Naive thymus-derived CD4-positive, alpha-beta T cell (primary cell): ENCODE measurements around the gene MARS1. TPM values are rescaled to one million over a fixed set of nuclear protein-coding genes. Genes with fewer than 3 reads are reported as not detected.

Source experiments
- ATAC-seq: fragments of 150-1000 bp; cut with Tn5 transposase; 2 replicates; pipeline ENCODE4 v1.10.0; 2021; ENCODE audit warnings: mild to moderate bottlenecking, moderate library complexity
- CTCF ChIA-PET: fragments of 350-600 bp; sonication (Branson Sonifier 250); formaldehyde crosslinking; loops from one replicate; lab custom pipeline; 2021; ENCODE audit warnings: antibody characterized with exemption; lab: Charles Lee
- POLR2A ChIA-PET: fragments of 350-600 bp; sonication (Branson Sonifier 250); formaldehyde crosslinking; loops from one replicate; lab custom pipeline; 2021; ENCODE audit warnings: antibody characterized with exemption, inconsistent platforms; lab: Charles Lee
- DNase-seq, 9 donors: peaks; one replicate each; pipeline versions ENCODE4 v3.0.0 to v3.0.0-alpha.2; 2020 to 2022; ENCODE audit warnings: mixed read lengths in 1 of 9
- H3K27ac ChIP-seq: one replicate; pipeline ENCODE4 v1.7.0; 2013; ENCODE audit warnings: mild to moderate bottlenecking, low read depth, low read length, moderate library complexity
- H3K27me3 ChIP-seq, 2 donors: one replicate each; pipeline ENCODE4 v1.7.0; 2013; ENCODE audit warnings: low read length in 2 of 2, mild to moderate bottlenecking in 2 of 2, moderate library complexity in 2 of 2; ENCODE audit not compliant: control insufficient read depth in 2 of 2, insufficient read depth in 2 of 2
- H3K36me3 ChIP-seq, 3 experiments: 1 replicate in 2 of 3; 2 replicates in 1 of 3; pipeline ENCODE4 v1.7.0; 2013; ENCODE audit warnings: low read length in 3 of 3, mild to moderate bottlenecking in 3 of 3, moderate library complexity in 1 of 3; ENCODE audit not compliant: insufficient read depth in 3 of 3, control insufficient read depth in 2 of 3
- H3K4me1 ChIP-seq, 2 donors: one replicate each; pipeline ENCODE4 v1.7.0; 2013; ENCODE audit warnings: low read length in 2 of 2, mild to moderate bottlenecking in 2 of 2, moderate library complexity in 1 of 2; ENCODE audit not compliant: control insufficient read depth in 2 of 2, insufficient read depth in 2 of 2
- H3K4me3 ChIP-seq: 2 replicates; pipeline ENCODE4 v1.7.0; 2013; ENCODE audit warnings: mild to moderate bottlenecking, low read length
- H3K9me3 ChIP-seq, 3 experiments: 1 replicate in 2 of 3; 2 replicates in 1 of 3; pipeline ENCODE4 v1.7.0; 2013; ENCODE audit warnings: low read length in 3 of 3; ENCODE audit not compliant: control insufficient read depth in 2 of 3
- H3K27ac Mint-ChIP-seq, 9 donors: one replicate each; pipeline ENCODE4 v1.8.0; 2020 to 2022; ENCODE audit warnings: mixed read lengths in 9 of 9, mild to moderate bottlenecking in 8 of 9, moderate library complexity in 5 of 9, inconsistent platforms in 2 of 9
- H3K27me3 Mint-ChIP-seq, 5 donors: one replicate each; pipeline ENCODE4 v1.8.0; 2021 to 2022; ENCODE audit warnings: mixed read lengths in 5 of 5, mild to moderate bottlenecking in 1 of 5
- H3K36me3 Mint-ChIP-seq, 5 donors: one replicate each; pipeline ENCODE4 v1.8.0; 2020 to 2022; ENCODE audit warnings: mixed read lengths in 5 of 5, mild to moderate bottlenecking in 3 of 5, inconsistent platforms in 1 of 5
- H3K4me1 Mint-ChIP-seq, 7 donors: one replicate each; pipeline ENCODE4 v1.8.0; 2020 to 2022; ENCODE audit warnings: mixed read lengths in 7 of 7, mild to moderate bottlenecking in 3 of 7, inconsistent platforms in 1 of 7
- H3K4me3 Mint-ChIP-seq, 10 donors: one replicate each; pipeline ENCODE4 v1.8.0; 2020 to 2022; ENCODE audit warnings: mild to moderate bottlenecking in 10 of 10, mixed read lengths in 10 of 10, moderate library complexity in 6 of 10, inconsistent platforms in 2 of 10
- H3K9me3 Mint-ChIP-seq, 11 donors: one replicate each; pipeline ENCODE4 v1.8.0; 2020 to 2022; ENCODE audit warnings: mixed read lengths in 11 of 11, mild to moderate bottlenecking in 4 of 11, inconsistent platforms in 1 of 11, moderate library complexity in 1 of 11
- intact Hi-C, 2 donors: fragments of 100-400 bp; cut with micrococcal nuclease; formaldehyde crosslinking; loops; one replicate each; pipeline ENCODE4 v1.15.1; 2023
- polyA plus RNA-seq, 2 donors: library from polyadenylated mRNA; unstranded; fragments of 300-500 nt; fragmentation: Illumina TruSeq; gene quantifications; one replicate each; pipeline ENCODE4 v1.2.3, GENCODE V29; 2021
- total RNA-seq, 6 experiments: library from RNA in 5 of 6; stranded (reverse) in 5 of 6; gene quantifications; 1 replicate in 5 of 6; 2 replicates in 1 of 6; pipeline ENCODE4 v1.2.3 and lab custom pipeline; 2021 to 2026

Gene MARS1
- total and polyA plus RNA-seq, 7 experiments from 2014 or later = 86.0 to 229 (median 184) TPM

DNA sequence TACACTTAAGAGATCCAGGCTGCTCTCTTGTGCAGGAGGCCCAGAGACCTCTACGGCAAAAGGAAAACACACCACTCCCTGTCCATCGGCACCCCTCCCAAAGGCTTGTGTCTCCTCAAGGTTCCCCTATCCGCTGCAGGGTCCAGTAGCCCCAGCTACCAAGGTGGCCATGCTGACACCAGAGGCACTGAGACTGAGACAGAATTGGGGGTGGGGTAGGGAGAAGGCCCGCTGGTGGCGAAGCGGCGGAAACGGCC lies 31.9 kb downstream of the MARS1 start:
- CTCF ChIA-PET = interaction anchor here (0.9 kb wide), 1 partner anchor 16 kb away, joined by 3 read pairs; no protein-coding TSS in a partner anchor

DNA sequence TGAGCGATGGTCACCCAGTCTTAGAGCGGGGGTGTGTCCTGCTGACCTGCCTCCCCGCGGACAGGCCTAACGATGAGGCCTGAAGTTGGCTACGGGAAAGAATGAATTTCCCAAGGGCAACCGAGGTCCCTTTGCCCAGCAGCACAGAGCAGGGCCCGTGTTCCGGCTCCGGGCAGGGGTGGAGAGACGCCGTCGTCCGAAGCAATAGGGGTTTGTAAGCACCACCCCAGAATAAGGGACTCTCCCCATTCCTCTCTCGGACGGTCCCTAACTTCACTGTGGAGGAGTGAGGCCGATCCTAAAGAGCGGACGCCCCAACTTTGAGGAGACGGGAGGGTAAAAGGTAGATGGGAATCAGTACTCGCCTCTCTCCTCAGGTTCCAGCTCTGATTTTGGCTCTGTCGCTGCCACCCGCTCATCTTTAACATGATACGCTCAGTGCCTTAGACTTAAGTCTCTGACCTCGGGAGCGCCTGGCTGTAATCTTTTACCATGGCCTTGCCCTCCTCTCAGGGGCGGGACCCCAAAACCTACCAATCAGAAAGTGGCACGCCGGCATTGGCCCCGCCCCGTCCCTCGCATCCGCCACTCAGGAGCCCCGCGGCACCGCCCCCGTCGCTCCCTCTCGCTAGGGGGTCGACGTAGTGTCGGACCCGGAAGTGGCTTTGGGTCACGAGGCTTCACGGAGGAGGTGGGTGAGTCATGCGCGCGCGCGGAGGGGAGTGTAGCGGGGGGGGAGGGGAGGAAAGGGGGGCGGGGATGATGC lies 32.4 kb downstream of the MARS1 start, which contains the start of gene DDIT3:
Gene DDIT3, minus strand, starts transcription at position 462 of the 766 bp plus-strand sequence. CDS start 3,108 bp downstream, outside the sequence.
- ATAC-seq = peak; percentile 89
- Mint-ChIP-seq H3K9me3 (peaks cover 0 to 14% (median 0%) of the 10 kb centered on the region in 11 donors), H3K4me1 (peaks cover 47 to 80% (median 56%) of the 10 kb centered on the region in 7 donors), H3K4me3 (peak within 1 kb of the TSS; percentile 89 to 99 (median 98)), H3K36me3 (peaks cover 0 to 31% (median 15%) of the 10 kb centered on the region in 5 donors), H3K27me3 (peaks cover 0 to 7% (median 0%) of the 10 kb centered on the region in 5 donors), H3K27ac (peak within 1 kb of the TSS; percentile 97 to 100 (median 99))
- CTCF ChIA-PET = interaction anchor here (0.6 to 1.0 kb wide), 3 partner anchors 16 to 71 kb away, joined by 3 to 5 read pairs (median 3); partner anchors contain the start of gene PIP4K2C
- no peaks in the 10 kb centered on the region for H3K9me3 ChIP-seq
- no peaks in the 10 kb centered on the region for H3K27me3 ChIP-seq
- peak; percentile 98 to 99 (median 99) for DNase-seq
- H3K4me3 ChIP-seq = peak within 1 kb of the TSS; percentile 100
- H3K27ac ChIP-seq = peak within 1 kb of the TSS; percentile 95
- peaks cover 8 to 38% (median 8%) of the 10 kb centered on the region in 3 experiments for H3K36me3 ChIP-seq
- H3K4me1 ChIP-seq = peaks cover 32 to 41% of the 10 kb centered on the region in 2 donors
- intact Hi-C loops = loop anchor here (1.0 to 10.0 kb wide), 19 partner anchors 27 to 1588 kb away; partner anchors contain the start of genes CDK4 (in 2 of the 2), DCTN2 (in 2 of the 2), GLI1 (in 2 of the 2) and NAB2 (in 2 of the 2)
- POLR2A ChIA-PET = interaction anchor here (0.8 to 2.6 kb wide), 19 partner anchors 8 to 71 kb away, joined by 3 to 50 read pairs (median 4); partner anchors contain the start of genes ARHGAP9, DCTN2 and PIP4K2C

More for the DNA sequence above, 31.9 kb downstream of the MARS1 start:
- intact Hi-C loops = loop anchor here (1.0 to 10.0 kb wide), 19 partner anchors 28 to 1587 kb away; partner anchors contain the start of genes CDK4 (in 2 of the 2), DCTN2 (in 2 of the 2), GLI1 (in 2 of the 2) and NAB2 (in 2 of the 2)
- H3K4me3 Mint-ChIP-seq = peak overlapping the region; percentile 89 to 99 (median 98)
- H3K27me3 ChIP-seq = no peaks in the 10 kb centered on the region
- DNase-seq (peak in 5 of 9 donors; percentile 6 to 34 (median 29)), ATAC-seq (no peak)
- H3K4me1 ChIP-seq = peaks cover 32 to 41% of the 10 kb centered on the region in 2 donors
- peaks cover 0 to 31% (median 17%) of the 10 kb centered on the region in 5 donors for H3K36me3 Mint-ChIP-seq
- H3K4me3 ChIP-seq = peak overlapping the region; percentile 100
- H3K9me3 Mint-ChIP-seq = peaks cover 0 to 14% (median 0%) of the 10 kb centered on the region in 11 donors
- peaks cover 0 to 7% (median 0%) of the 10 kb centered on the region in 5 donors for H3K27me3 Mint-ChIP-seq
- peaks cover 44 to 77% (median 56%) of the 10 kb centered on the region in 7 donors for H3K4me1 Mint-ChIP-seq
- no peaks in the 10 kb centered on the region for H3K9me3 ChIP-seq
- H3K27ac ChIP-seq = peak overlapping the region; percentile 95
- H3K36me3 ChIP-seq = peaks cover 9 to 38% (median 13%) of the 10 kb centered on the region in 3 experiments
- POLR2A ChIA-PET = interaction anchor here (0.8 to 2.6 kb wide), 13 partner anchors 8 to 221 kb away, joined by 3 to 50 read pairs (median 4); partner anchors contain the start of genes ARHGAP9 and DCTN2
- H3K27ac Mint-ChIP-seq = peak overlapping the region; percentile 97 to 100 (median 99)

DNA sequence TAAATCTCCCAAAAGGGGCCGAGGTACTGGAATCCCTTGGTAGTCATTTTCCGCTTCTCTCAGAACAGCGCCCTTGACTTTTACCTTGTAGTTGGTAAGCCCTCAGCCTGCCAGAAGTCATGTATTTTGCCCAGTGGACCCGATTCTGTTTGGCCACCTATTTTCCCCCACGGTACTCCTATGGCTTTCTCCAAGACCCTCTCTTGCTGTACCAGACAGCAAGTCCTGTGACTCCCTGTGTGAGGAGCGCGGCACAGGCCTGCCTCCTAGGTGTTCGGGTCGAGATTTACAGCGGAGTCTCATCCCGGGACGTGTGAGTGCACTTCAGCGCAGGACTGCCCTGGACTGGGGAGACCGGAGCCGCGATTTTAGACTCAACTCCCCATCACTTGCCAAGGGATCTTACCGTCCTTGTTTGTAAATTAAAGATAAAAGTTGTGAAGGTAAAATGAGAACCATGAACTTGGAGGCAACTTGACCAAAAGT lies 33.7 kb downstream of the MARS1 start:
- Histone ChIP-seq H3K27ac (peak overlapping the region; percentile 91), H3K9me3 (no peaks in the 10 kb centered on the region), H3K27me3 (no peaks in the 10 kb centered on the region), H3K4me1 (peaks cover 32 to 41% of the 10 kb centered on the region in 2 donors), H3K36me3 (peaks cover 0 to 38% (median under 1%) of the 10 kb centered on the region in 3 experiments), H3K4me3 (peak overlapping the region; percentile 68)
- ATAC-seq (no peak), DNase-seq (peak in 4 of 9 donors; percentile 24 to 40 (median 32))
- H3K9me3 Mint-ChIP-seq = peaks cover 0 to 14% (median 0%) of the 10 kb centered on the region in 11 donors
- peaks cover 0 to 7% (median 0%) of the 10 kb centered on the region in 5 donors for H3K27me3 Mint-ChIP-seq
- ChIA-PET POLR2A (interaction anchor here (1.0 to 2.6 kb wide), 7 partner anchors 9 to 60 kb away, joined by 3 to 50 read pairs (median 4); partner anchors contain the start of genes ARHGAP9 and DCTN2), CTCF (interaction anchor here (1.0 kb wide), 1 partner anchor 63 kb away, joined by 5 read pairs; no protein-coding TSS in a partner anchor)
- peak overlapping the region; percentile 97 to 100 (median 99) for H3K27ac Mint-ChIP-seq
- intact Hi-C loops = loop anchor here (1.0 to 10.0 kb wide), 11 partner anchors 61 to 1705 kb away; partner anchors contain the start of genes NAB2 (in 2 of the 2), DGKA (in 1 of the 2), NACA (in 1 of the 2) and RPL41 (in 1 of the 2)
- peaks cover 47 to 69% (median 57%) of the 10 kb centered on the region in 7 donors for H3K4me1 Mint-ChIP-seq
- peak overlapping the region; percentile 89 to 99 (median 98) for H3K4me3 Mint-ChIP-seq
- peaks cover 0 to 24% (median 5%) of the 10 kb centered on the region in 5 donors for H3K36me3 Mint-ChIP-seq

DNA sequence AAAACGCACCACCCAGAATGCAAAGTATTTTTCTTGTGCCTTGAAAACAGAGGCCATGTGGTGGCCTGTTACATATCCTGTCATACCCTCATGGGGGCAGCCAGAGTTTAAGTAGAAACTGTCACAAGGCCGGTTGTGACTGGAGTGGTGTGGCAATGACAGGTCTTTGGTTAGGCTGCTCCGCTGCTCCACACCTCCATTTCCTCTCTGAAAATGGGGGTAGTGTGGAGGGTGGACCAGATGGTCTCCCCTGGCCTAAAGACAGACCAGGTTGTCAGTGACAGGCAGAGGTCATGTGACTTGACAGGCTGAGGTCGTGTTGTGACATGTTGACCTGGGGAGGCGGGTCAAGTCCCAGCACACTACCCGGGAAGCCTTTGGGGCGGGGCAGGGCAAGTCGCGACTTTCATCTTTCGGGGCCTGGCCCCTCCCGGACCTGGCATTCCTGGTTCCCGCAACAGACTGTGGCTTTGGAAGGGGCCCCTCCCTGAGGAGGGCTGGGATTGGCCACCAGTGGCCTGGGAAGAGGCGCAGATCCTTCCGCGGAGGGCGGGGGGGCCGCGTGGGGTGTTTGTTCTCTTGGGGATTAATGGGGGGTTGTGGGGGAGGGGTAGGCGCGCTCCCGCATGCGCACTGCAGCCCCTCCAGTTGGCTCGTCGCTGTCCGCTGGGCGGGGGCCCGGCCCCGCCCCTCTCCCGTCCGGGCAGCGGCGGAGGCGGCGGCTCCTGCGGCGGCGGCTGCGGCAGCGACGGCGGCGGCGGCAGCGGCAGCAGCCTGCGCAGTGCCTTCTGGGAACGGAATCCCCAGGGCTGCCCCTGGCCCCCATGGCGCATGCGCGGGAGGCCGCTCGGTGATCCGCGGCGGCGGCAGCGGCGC lies 34.4 kb downstream of the MARS1 start, which contains the start of gene MBD6:
Gene MBD6, plus strand, starts transcription at position 814 of the 876 bp plus-strand sequence. CDS start 1,480 bp downstream, outside the sequence.
- CTCF ChIA-PET = interaction anchor here (1.2 kb wide), 1 partner anchor 40 kb away, joined by 4 read pairs; no protein-coding TSS in a partner anchor
- peak within 1 kb of the TSS; percentile 92 to 99 (median 98) for H3K4me3 Mint-ChIP-seq
- H3K27me3 Mint-ChIP-seq = peaks cover 0 to 7% (median 0%) of the 10 kb centered on the region in 5 donors
- Histone ChIP-seq H3K27ac (peak within 1 kb of the TSS; percentile 91), H3K27me3 (no peaks in the 10 kb centered on the region), H3K4me3 (peak within 1 kb of the TSS; percentile 68), H3K4me1 (peaks cover 32 to 41% of the 10 kb centered on the region in 2 donors), H3K36me3 (peaks cover 0 to 38% (median 7%) of the 10 kb centered on the region in 3 experiments), H3K9me3 (no peaks in the 10 kb centered on the region)
- peak within 1 kb of the TSS; percentile 97 to 100 (median 99) for H3K27ac Mint-ChIP-seq
- peaks cover 44 to 62% (median 55%) of the 10 kb centered on the region in 7 donors for H3K4me1 Mint-ChIP-seq
- POLR2A ChIA-PET = interaction anchor here (1.2 to 1.8 kb wide), 2 partner anchors 45 to 62 kb away, joined by 3 to 15 read pairs; no protein-coding TSS in a partner anchor
- H3K36me3 Mint-ChIP-seq = peaks cover 0 to 19% (median 5%) of the 10 kb centered on the region in 5 donors
- H3K9me3 Mint-ChIP-seq = peaks cover 0 to 14% (median 0%) of the 10 kb centered on the region in 11 donors
- ATAC-seq (peak; percentile 59), DNase-seq (peak; percentile 86 to 96 (median 92))
- intact Hi-C loops = loop anchor here (1.0 to 10.0 kb wide), 9 partner anchors 61 to 1705 kb away; partner anchors contain the start of genes DGKA (in 1 of the 2), NAB2 (in 1 of the 2), NACA (in 1 of the 2) and RPL41 (in 1 of the 2)
